SK-N-SH (cell line): ENCODE results near the gene KCNQ5. TPM values are rescaled to one million over a fixed set of nuclear protein-coding genes. Genes with fewer than 3 reads are reported as not detected.

ENCODE experiments used
- CTCF ChIA-PET: fragments of 300-600, 350-600 bp; formaldehyde crosslinking; extraction: SDS; loops from one replicate; lab custom pipeline; 2021; lab: Yijun Ruan, JAX
- POLR2A ChIA-PET: fragments of 350-600 bp; sonication (Branson Sonifier 250); formaldehyde crosslinking; extraction: SDS; loops from one replicate; lab custom pipeline; 2020; ENCODE audit warnings: antibody characterized with exemption, inconsistent platforms; lab: Yijun Ruan, JAX
- DNase-seq: peaks from one replicate; pipeline ENCODE4 v3.0.0; 2012
- H2AFZ ChIP-seq: fragments of 200-600 bp; sonication (generic); 2 replicates; pipeline ENCODE4 v1.8.1; 2016; ENCODE audit warnings: antibody characterized with exemption, mild to moderate bottlenecking, low read depth
- H3F3A ChIP-seq: fragments of 200-600 bp; sonication (generic); replicated peaks from 2 replicates; pipeline ENCODE3; 2016; ENCODE audit warnings: antibody characterized with exemption, mild to moderate bottlenecking; ENCODE audit not compliant: insufficient read depth
- H3K27ac ChIP-seq, 2 experiments: fragments of 200-500 bp in 1 of 2; fragments of 200-600 bp in 1 of 2; sonication (Bioruptor generic) in 1 of 2; sonication (generic), shearing (Covaris generic) in 1 of 2; 2 replicates each; pipeline versions ENCODE4 v1.5.1 to v1.6.1; 2014 to 2016; ENCODE audit warnings: low read depth in 2 of 2, inconsistent platforms in 1 of 2, low read length in 1 of 2, mild to moderate bottlenecking in 1 of 2, mixed read lengths in 1 of 2
- H3K27me3 ChIP-seq: fragments of 200-600 bp; sonication (generic), shearing (Covaris generic); 2 replicates; pipeline ENCODE4 v1.6.1; 2016; ENCODE audit warnings: mixed run types; ENCODE audit not compliant: insufficient read depth
- H3K36me3 ChIP-seq, 2 experiments: fragments of 200-500 bp in 1 of 2; fragments of 200-600 bp in 1 of 2; sonication (Bioruptor generic) in 1 of 2; sonication (generic) in 1 of 2; replicated peaks in 1 of 2; 2 replicates each; pipeline versions ENCODE3 to v1.5.1; 2014 to 2016; ENCODE audit warnings: low read length in 1 of 2, mild to moderate bottlenecking in 1 of 2; ENCODE audit not compliant: insufficient read depth in 2 of 2, control insufficient read depth in 1 of 2
- H3K4me1 ChIP-seq, 2 experiments: fragments of 200-500 bp in 1 of 2; fragments of 200-600 bp in 1 of 2; sonication (Bioruptor generic) in 1 of 2; sonication (generic), shearing (Covaris generic) in 1 of 2; 2 replicates each; pipeline versions ENCODE4 v1.5.1 to v1.6.1; 2014 to 2016; ENCODE audit warnings: low read depth in 1 of 2, low read length in 1 of 2, mixed run types in 1 of 2; ENCODE audit not compliant: insufficient read depth in 2 of 2, control insufficient read depth in 1 of 2
- H3K4me2 ChIP-seq: fragments of 200-600 bp; sonication (generic), shearing (Covaris generic); 2 replicates; pipeline ENCODE4 v1.6.1; 2017; ENCODE audit warnings: mixed run types
- H3K4me3 ChIP-seq, 2 experiments: fragments of 200-500 bp in 1 of 2; fragments of 200-600 bp in 1 of 2; sonication (Bioruptor generic) in 1 of 2; sonication (generic), shearing (Covaris generic) in 1 of 2; 2 replicates each; pipeline versions ENCODE4 v1.5.1 to v1.8.1; 2014 to 2016; ENCODE audit warnings: low read depth in 2 of 2, inconsistent platforms in 1 of 2, low read length in 1 of 2, mild to moderate bottlenecking in 1 of 2, mixed read lengths in 1 of 2, moderate library complexity in 1 of 2
- H3K79me2 ChIP-seq: fragments of 200-600 bp; sonication (generic); 2 replicates; pipeline ENCODE4 v1.8.1; 2017; ENCODE audit warnings: mild to moderate bottlenecking; ENCODE audit not compliant: insufficient read depth
- H3K9ac ChIP-seq: fragments of 200-600 bp; sonication (generic); 2 replicates; pipeline ENCODE4 v1.6.1; 2017; ENCODE audit warnings: mixed run types
- H3K9me2 ChIP-seq: fragments of 200-600 bp; sonication (generic); 2 replicates; pipeline ENCODE4 v1.6.1; 2017; ENCODE audit warnings: mixed run types
- H3K9me3 ChIP-seq: fragments of 200-600 bp; sonication (generic); 2 replicates; pipeline ENCODE4 v1.6.1; 2017; ENCODE audit warnings: mixed run types, mild to moderate bottlenecking, moderate library complexity
- H4K20me1 ChIP-seq: fragments of 200-600 bp; sonication (generic); 2 replicates; pipeline ENCODE4 v1.6.1; 2017; ENCODE audit warnings: mild to moderate bottlenecking, mixed run types; ENCODE audit not compliant: insufficient read depth
- ELF1 ChIP-seq: IDR thresholded peaks from 2 replicates; pipeline ENCODE4 v1.4.0; 2012
- EP300 ChIP-seq, 2 experiments: IDR thresholded peaks; 2 replicates each; pipeline versions ENCODE4 v1.4.0 to v1.6.1; 2012; ENCODE audit warnings: borderline replicate concordance in 1 of 2, low read depth in 1 of 2, low read length in 1 of 2
- FOSL2 ChIP-seq: IDR thresholded peaks from 2 replicates; pipeline ENCODE4 v1.4.0; 2012; ENCODE audit warnings: low read depth, mild to moderate bottlenecking, moderate library complexity, borderline replicate concordance
- IRF3 ChIP-seq: fragments of 150-350 bp; IDR thresholded peaks from 2 replicates; pipeline ENCODE4 v1.6.1; 2016; ENCODE audit warnings: mild to moderate bottlenecking, low read depth, low read length
- MXI1 ChIP-seq: IDR thresholded peaks from 2 replicates; pipeline ENCODE4 v1.6.1; 2012; ENCODE audit warnings: mild to moderate bottlenecking, low read depth, low read length, improper control_type of control experiment
- RAD21 ChIP-seq: IDR thresholded peaks from 2 replicates; pipeline ENCODE4 v1.6.1; 2012; ENCODE audit warnings: mild to moderate bottlenecking, low read length
- RFX5 ChIP-seq: IDR thresholded peaks from 2 replicates; pipeline ENCODE4 v1.6.1; 2012; ENCODE audit warnings: mild to moderate bottlenecking, improper control_type of control experiment, low read length
- SIN3A ChIP-seq: IDR thresholded peaks from 2 replicates; pipeline ENCODE4 v1.6.1; 2012; ENCODE audit warnings: low read depth, mild to moderate bottlenecking, low read length, moderate library complexity, borderline replicate concordance
- SMC3 ChIP-seq: IDR thresholded peaks from 2 replicates; pipeline ENCODE4 v1.6.1; 2012; ENCODE audit warnings: low read depth, low read length, improper control_type of control experiment
- TEAD4 ChIP-seq: IDR thresholded peaks from 2 replicates; pipeline ENCODE4 v1.4.0; 2012; ENCODE audit warnings: mild to moderate bottlenecking, borderline replicate concordance; ENCODE audit not compliant: insufficient read depth
- WGBS: methylation state at CpG from one replicate; pipeline ENCODE4 v1.1.6; 2017; ENCODE audit warnings: low lambda C conversion rate; 5-methylcytosine and 5-hydroxymethylcytosine counted together
- polyA plus RNA-seq, 3 experiments: library from polyadenylated mRNA; depleted of rRNA; stranded (reverse); fragments of >200 nt; gene quantifications; 2 replicates each; pipeline ENCODE4 v1.2.3, GENCODE V29; 2012
- TF ChIP-seq, protein P1 (sequence below): fragments of 150-350 bp; IDR thresholded peaks from 2 replicates; pipeline ENCODE4 v1.6.1; 2017; ENCODE audit warnings: antibody characterized with exemption, low read length, low read depth, borderline replicate concordance
- TF ChIP-seq, protein P2 (sequence below): fragments of 200-600 bp; sonication (generic); IDR thresholded peaks from 2 replicates; pipeline ENCODE4 v1.6.1; 2017; ENCODE audit warnings: antibody characterized with exemption, mild to moderate bottlenecking, moderate library complexity

KCNQ5 gene
- polyA plus RNA-seq, 1 of the 3 experiments (the other 2 are of a cell fraction) = 3.2 TPM

DNA sequence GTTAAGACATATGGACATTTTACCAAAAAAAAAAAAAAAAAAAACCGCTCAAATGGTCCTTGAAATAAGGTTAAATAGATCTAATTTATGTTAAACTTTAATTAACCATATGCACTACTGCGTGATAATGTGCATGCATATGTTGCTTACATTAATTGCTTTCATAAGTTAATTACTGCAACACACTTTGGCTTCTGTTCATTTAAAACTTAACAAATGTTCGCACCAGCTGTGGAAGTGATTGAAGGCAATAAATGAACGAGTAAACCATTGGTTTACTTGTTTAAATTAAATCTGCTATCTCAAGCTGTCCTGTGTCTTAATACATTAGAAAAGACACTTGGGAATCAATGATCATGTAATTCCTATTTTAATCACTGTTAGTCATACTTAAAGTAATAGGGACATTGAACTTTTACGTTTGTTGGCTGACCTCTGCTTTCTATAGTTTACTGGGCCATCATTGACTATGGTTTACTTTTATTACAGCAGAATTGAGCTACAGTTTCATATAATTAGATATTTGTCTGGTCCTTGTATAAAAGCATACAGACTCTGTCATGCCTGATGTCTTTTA is 308.8 kb downstream of the KCNQ5 start (continued):
- no peak for TF ChIP-seq IRF3
- TF ChIP-seq, all 33 proteins: peak for 0

- TF ChIP-seq MXI1 = no peak
- TF ChIP-seq, protein P1, sequence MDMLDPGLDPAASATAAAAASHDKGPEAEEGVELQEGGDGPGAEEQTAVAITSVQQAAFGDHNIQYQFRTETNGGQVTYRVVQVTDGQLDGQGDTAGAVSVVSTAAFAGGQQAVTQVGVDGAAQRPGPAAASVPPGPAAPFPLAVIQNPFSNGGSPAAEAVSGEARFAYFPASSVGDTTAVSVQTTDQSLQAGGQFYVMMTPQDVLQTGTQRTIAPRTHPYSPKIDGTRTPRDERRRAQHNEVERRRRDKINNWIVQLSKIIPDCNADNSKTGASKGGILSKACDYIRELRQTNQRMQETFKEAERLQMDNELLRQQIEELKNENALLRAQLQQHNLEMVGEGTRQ = no peak
- no peak for TF ChIP-seq TEAD4
- no peak for TF ChIP-seq ELF1
- no peak for TF ChIP-seq SMC3
- TF ChIP-seq, protein P2, sequence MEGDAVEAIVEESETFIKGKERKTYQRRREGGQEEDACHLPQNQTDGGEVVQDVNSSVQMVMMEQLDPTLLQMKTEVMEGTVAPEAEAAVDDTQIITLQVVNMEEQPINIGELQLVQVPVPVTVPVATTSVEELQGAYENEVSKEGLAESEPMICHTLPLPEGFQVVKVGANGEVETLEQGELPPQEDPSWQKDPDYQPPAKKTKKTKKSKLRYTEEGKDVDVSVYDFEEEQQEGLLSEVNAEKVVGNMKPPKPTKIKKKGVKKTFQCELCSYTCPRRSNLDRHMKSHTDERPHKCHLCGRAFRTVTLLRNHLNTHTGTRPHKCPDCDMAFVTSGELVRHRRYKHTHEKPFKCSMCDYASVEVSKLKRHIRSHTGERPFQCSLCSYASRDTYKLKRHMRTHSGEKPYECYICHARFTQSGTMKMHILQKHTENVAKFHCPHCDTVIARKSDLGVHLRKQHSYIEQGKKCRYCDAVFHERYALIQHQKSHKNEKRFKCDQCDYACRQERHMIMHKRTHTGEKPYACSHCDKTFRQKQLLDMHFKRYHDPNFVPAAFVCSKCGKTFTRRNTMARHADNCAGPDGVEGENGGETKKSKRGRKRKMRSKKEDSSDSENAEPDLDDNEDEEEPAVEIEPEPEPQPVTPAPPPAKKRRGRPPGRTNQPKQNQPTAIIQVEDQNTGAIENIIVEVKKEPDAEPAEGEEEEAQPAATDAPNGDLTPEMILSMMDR = no peak
- no peak for TF ChIP-seq SIN3A
- no peak for TF ChIP-seq RFX5
- TF ChIP-seq, all 33 proteins: peak for 0
- no peaks in the 10 kb centered on the region for H3K9me2 ChIP-seq
Measured at GRCh38 chr6:72931325-72931887, 309.5 kb downstream of the KCNQ5 start.

GRCh38 chr6:72933233-72933632 is 311.4 kb downstream of the KCNQ5 start:
- Histone ChIP-seq H3K27ac (no peak overlapping the region), H4K20me1 (no peaks in the 10 kb centered on the region), H3K9me2 (no peaks in the 10 kb centered on the region), H2AFZ (no peak overlapping the region), H3F3A (no peaks in the 10 kb centered on the region), H3K4me1 (no peaks in the 10 kb centered on the region), H3K79me2 (peaks cover 3% of the 10 kb centered on the region; the same call in 1 of the 2 replicates), H3K27me3 (no peaks in the 10 kb centered on the region), H3K9ac (no peak overlapping the region), H3K9me3 (no peaks in the 10 kb centered on the region), H3K4me3 (no peak overlapping the region), H3K4me2 (no peak overlapping the region), H3K36me3 (peaks cover 0 to 7% of the 10 kb centered on the region in 2 experiments)
- TF ChIP-seq EP300 (IDR thresholded peaks at IDR 0.05; ENCODE audit: borderline replicate concordance in 1 of 2, low read depth in 1 of 2, low read length in 1 of 2) (no peak), RAD21 (no peak), FOSL2 (no peak)
- WGBS = 95% methylated on average over 4 of the region's 4 CpGs
- ChIA-PET POLR2A (no interaction called here), CTCF (no interaction called here)
- DNase-seq = no peak

More at GRCh38 chr6:72931325-72931887, 309.5 kb downstream of the KCNQ5 start:
- POLR2A ChIA-PET = no interaction called here
- Histone ChIP-seq H3K9me3 (no peaks in the 10 kb centered on the region), H3K4me1 (peaks cover 0 to 6% of the 10 kb centered on the region in 2 experiments; a peak in 1 of 4 replicates), H3K4me3 (no peak overlapping the region), H4K20me1 (no peaks in the 10 kb centered on the region), H2AFZ (no peak overlapping the region), H3F3A (peaks cover 2% of the 10 kb centered on the region), H3K4me2 (no peak overlapping the region), H3K27ac (no peak overlapping the region), H3K36me3 (peaks cover 0 to 7% of the 10 kb centered on the region in 2 experiments), H3K27me3 (no peaks in the 10 kb centered on the region), H3K79me2 (peaks cover 3% of the 10 kb centered on the region; the same call in 1 of the 2 replicates), H3K9ac (no peak overlapping the region)
- CTCF ChIA-PET = interaction anchor here (1.1 kb wide), 1 partner anchor 12 kb away, joined by 3 read pairs; no protein-coding TSS in a partner anchor
- DNase-seq = no peak
- WGBS = 95% methylated on average over 4 of the region's 4 CpGs
